Epithelial cell of proximal tubule (primary cell): ENCODE results near the gene PGBD4. TPM values are rescaled to one million over a fixed set of nuclear protein-coding genes. Genes with fewer than 3 reads are reported as not detected.

Experiments
- DNase-seq: peaks from one replicate; pipeline ENCODE4 v3.0.0-alpha.2; 2011; ENCODE audit warnings: low read depth
- H3K4me3 ChIP-seq: 2 replicates; pipeline ENCODE4 v1.5.1; 2011; ENCODE audit warnings: low read depth, mild to moderate bottlenecking, low read length
- CTCF ChIP-seq: conservative IDR thresholded peaks from 2 replicates; pipeline ENCODE4 v1.5.1; 2012; ENCODE audit warnings: low read depth, mild to moderate bottlenecking, low read length
- total RNA-seq: library from RNA; depleted of rRNA; stranded (reverse); fragments of >200 nt; gene quantifications from 2 replicates; pipeline ENCODE4 v1.2.3, GENCODE V29; 2015

Gene PGBD4
- total RNA-seq = 0.40 and 0.43 TPM in 2 replicates

- no peak for TF ChIP-seq CTCF
- peak; percentile 97 for DNase-seq
- peak within 1 kb of the TSS; percentile 98 for H3K4me3 ChIP-seq
Observed at GRCh38 chr15:34101366-34102174, at the start of gene PGBD4, which contains the start of gene EMC7. PGBD4 (plus strand) TSS chr15:34102083; CDS start chr15:34102532, 449 bp downstream. EMC7 (minus strand) TSS chr15:34101862; CDS start chr15:34101839, 23 bp downstream.

- no peak for TF ChIP-seq CTCF
- H3K4me3 ChIP-seq = no peak overlapping the region
- DNase-seq = no peak
Observed at GRCh38 chr15:34054081-34054707, 47.7 kb upstream of the PGBD4 start.

GRCh38 chr15:34055868-34056595, 45.9 kb upstream of the PGBD4 start:
- TF ChIP-seq CTCF = no peak
- peak; percentile 81 for DNase-seq
- no peak overlapping the region for H3K4me3 ChIP-seq

- peak overlapping the region; percentile 7 for H3K4me3 ChIP-seq
- TF ChIP-seq CTCF = no peak
- DNase-seq = no peak
Observed at GRCh38 chr15:34056911-34057310, 45.0 kb upstream of the PGBD4 start.

- DNase-seq = no peak
- no peak overlapping the region for H3K4me3 ChIP-seq
- no peak for TF ChIP-seq CTCF
Observed at GRCh38 chr15:34059476-34059875, 42.4 kb upstream of the PGBD4 start.

- no peak for DNase-seq
- TF ChIP-seq CTCF = no peak
- H3K4me3 ChIP-seq = no peak overlapping the region
Observed at GRCh38 chr15:34059946-34060345, 41.9 kb upstream of the PGBD4 start.
